ENCODE results near the gene SUPT20H.

GRCh38 chr13:37076818-37077217 lies 17.3 kb upstream of the SUPT20H start:
- TF ChIP-seq CTCF (IDR thresholded peaks at IDR 0.05) (no peak), EP300 (IDR thresholded peaks at IDR 0.05) (no peak), POLR2A (IDR thresholded peaks at IDR 0.05) (no peak), POLR2AphosphoS5 (IDR thresholded peaks at IDR 0.05) (no peak)

Measured in upper lobe of left lung (tissue), 4 donors.